Activated CD8-positive, alpha-beta T cell treated with anti-CD3 and anti-CD28 coated beads, Interleukin-2, amount 10 ng/mL, durations not matched to agents 7 days and 5 days (primary cell): ENCODE data around the gene ETV7. TPM values are rescaled to one million over a fixed set of nuclear protein-coding genes. Genes with fewer than 3 reads are reported as not detected.
"Not testable (repeated sequence)": the region's sequence is repeated elsewhere in the genome, so short reads cannot be mapped to it uniquely, and the experiment has no call there.

Experiments
- ATAC-seq: fragments of 150-1000 bp; cut with Tn5 transposase; one replicate; pipeline ENCODE4 v1.10.0; 2021; ENCODE audit warnings: moderate library complexity
- CTCF ChIA-PET: fragments of 350-600 bp; sonication (Branson Sonifier 250); formaldehyde crosslinking; loops from one replicate; lab custom pipeline; 2021; ENCODE audit warnings: antibody characterized with exemption; lab: Charles Lee
- POLR2A ChIA-PET: fragments of 350-600 bp; sonication (Branson Sonifier 250); formaldehyde crosslinking; loops from one replicate; lab custom pipeline; 2021; ENCODE audit warnings: antibody characterized with exemption; lab: Charles Lee
- DNase-seq: peaks from one replicate; pipeline ENCODE4 v3.0.0-alpha.2; 2020
- H3K27ac Mint-ChIP-seq: one replicate; pipeline ENCODE4 v1.8.0; 2021; ENCODE audit warnings: mild to moderate bottlenecking, mixed read lengths
- H3K27me3 Mint-ChIP-seq: one replicate; pipeline ENCODE4 v1.8.0; 2021; ENCODE audit warnings: low read depth, mixed read lengths
- H3K36me3 Mint-ChIP-seq: one replicate; pipeline ENCODE4 v1.8.0; 2021; ENCODE audit warnings: low read depth, mixed read lengths
- H3K4me1 Mint-ChIP-seq: one replicate; pipeline ENCODE4 v1.8.0; 2021; ENCODE audit warnings: low read depth, mixed read lengths
- H3K4me3 Mint-ChIP-seq: one replicate; pipeline ENCODE4 v1.8.0; 2021; ENCODE audit warnings: mild to moderate bottlenecking, mixed read lengths
- H3K9me3 Mint-ChIP-seq: one replicate; pipeline ENCODE4 v1.8.0; 2022; ENCODE audit warnings: mixed read lengths; ENCODE audit not compliant: insufficient read depth
- total RNA-seq, 2 experiments: library from RNA; stranded (reverse); gene quantifications; one replicate each; pipeline ENCODE4 v1.2.3, GENCODE V29; 2021

ETV7 gene
- total RNA-seq, 2 experiments from 2014 or later = 3.5 to 4.6 TPM

DNA sequence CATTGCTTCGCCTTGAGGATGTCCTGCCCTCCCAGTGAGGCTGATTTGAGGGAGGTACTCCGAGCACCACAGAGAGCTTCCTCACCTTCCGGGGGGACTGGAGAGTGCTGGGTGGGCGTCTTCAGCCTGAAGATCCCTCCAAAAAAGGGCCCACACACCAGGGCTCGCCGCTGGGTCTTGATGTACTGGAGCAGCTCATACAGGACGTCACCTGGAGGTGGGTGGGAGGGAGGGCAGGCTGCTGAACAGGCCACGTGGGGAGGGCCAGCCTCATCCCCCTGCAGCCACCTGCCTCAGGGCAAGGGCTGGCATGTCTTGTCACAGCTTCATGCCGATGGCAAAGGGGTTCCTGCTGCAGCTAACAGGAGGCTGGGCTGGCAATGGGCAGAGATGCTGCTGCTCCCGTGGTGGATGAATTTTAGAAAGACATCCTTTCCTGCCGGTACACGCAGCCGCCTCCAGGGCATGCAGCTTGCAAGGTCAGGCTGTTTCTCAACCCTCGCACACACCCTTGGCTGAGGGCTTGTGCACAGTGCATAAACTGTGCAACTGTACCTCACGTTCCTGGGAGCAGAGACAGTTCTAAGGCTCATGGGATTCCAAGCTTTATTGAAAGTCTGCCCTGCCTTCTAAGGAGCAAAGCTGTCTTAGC lies 14.0 kb downstream of the ETV7 start:
- Mint-ChIP-seq H3K27ac (no peak overlapping the region), H3K27me3 (no peaks in the 10 kb centered on the region), H3K36me3 (no peaks in the 10 kb centered on the region), H3K9me3 (no peaks in the 10 kb centered on the region), H3K4me3 (no peak overlapping the region), H3K4me1 (no peaks in the 10 kb centered on the region)
- CTCF ChIA-PET = interaction anchor here (1.2 kb wide), 1 partner anchor 15 kb away, joined by 3 read pairs; no protein-coding TSS in a partner anchor
- ATAC-seq (no peak), DNase-seq (no peak)
- POLR2A ChIA-PET = no interaction called here

DNA sequence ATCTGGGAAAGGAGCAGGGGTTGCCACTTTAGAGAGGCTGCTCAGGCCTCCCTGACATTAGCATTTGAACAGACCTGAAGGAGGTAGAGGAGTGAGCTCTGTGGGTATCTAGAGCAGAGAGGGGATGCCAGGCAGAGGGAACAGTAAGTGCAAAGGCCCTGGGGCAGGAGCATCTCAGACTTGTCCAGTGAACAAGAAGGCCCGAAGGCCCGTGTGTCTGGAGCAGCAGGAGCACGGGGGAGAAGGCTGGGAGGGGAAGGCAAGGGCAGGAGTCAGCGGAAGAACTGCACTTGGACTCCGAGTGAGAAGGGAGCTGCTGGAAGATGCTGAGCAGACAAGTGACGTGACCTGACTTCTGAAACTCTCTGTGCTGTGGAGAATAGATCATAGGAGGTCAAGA lies 15.4 kb downstream of the ETV7 start:
- Mint-ChIP-seq H3K4me1 (no peaks in the 10 kb centered on the region), H3K27ac (no peak overlapping the region)
- CTCF ChIA-PET = interaction anchor here (1.2 kb wide), 1 partner anchor 11 kb away, joined by 3 read pairs; no protein-coding TSS in a partner anchor

DNA sequence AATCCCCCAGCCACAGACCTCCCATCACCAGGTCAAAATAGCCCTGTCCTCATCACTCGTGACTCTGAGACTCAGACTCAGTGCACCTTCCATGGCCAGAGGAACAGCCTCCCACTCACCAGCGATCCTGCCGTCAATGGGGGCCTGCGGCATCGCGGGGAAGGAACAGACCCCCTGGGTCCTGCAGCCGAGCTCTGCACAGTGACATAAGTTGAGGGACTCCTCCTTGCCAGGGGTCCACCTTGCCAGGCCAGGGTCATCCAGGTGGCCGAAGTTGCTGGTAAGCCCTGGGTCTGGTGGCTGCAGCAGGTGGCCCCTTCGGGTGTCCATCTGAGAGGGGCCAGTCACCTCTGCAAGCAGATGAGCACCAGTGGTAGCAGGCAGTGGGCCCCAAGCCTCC lies 16.3 kb downstream of the ETV7 start:
- ChIA-PET CTCF (interaction anchor here (1.2 kb wide), 1 partner anchor 10 kb away, joined by 3 read pairs; no protein-coding TSS in a partner anchor), POLR2A (no interaction called here)
- Mint-ChIP-seq H3K36me3 (no peaks in the 10 kb centered on the region), H3K4me1 (no peaks in the 10 kb centered on the region), H3K9me3 (no peaks in the 10 kb centered on the region), H3K27ac (no peak overlapping the region), H3K4me3 (no peak overlapping the region), H3K27me3 (no peaks in the 10 kb centered on the region)
- ATAC-seq = no peak
- no peak for DNase-seq

More for the DNA sequence above, 15.4 kb downstream of the ETV7 start:
- no peak for DNase-seq
- Mint-ChIP-seq H3K9me3 (no peaks in the 10 kb centered on the region), H3K4me3 (no peak overlapping the region), H3K27me3 (no peaks in the 10 kb centered on the region), H3K36me3 (no peaks in the 10 kb centered on the region)
- POLR2A ChIA-PET = no interaction called here
- no peak for ATAC-seq

DNA sequence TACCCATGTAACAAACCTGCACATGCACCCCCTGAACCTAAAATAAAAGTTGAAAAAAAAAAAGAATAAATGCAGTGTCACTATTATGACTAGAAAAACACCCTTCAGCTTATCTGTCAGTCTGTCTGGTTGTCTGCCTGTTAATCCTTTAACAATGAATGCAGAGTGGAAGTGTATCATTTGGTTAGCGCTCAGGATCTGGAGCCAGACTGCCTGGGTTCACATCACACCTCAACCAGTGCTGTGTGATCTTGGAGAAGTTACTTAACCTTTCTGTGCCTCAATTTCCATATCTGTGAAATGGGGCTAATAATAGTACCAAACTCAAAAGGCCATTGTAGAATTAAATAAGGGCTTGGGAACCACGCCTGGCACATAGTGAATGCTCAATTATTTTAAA lies 16.8 kb downstream of the ETV7 start:
- ChIA-PET CTCF (no interaction called here), POLR2A (interaction anchor here (0.6 kb wide), 1 partner anchor 10 kb away, joined by 3 read pairs; no protein-coding TSS in a partner anchor)

DNA sequence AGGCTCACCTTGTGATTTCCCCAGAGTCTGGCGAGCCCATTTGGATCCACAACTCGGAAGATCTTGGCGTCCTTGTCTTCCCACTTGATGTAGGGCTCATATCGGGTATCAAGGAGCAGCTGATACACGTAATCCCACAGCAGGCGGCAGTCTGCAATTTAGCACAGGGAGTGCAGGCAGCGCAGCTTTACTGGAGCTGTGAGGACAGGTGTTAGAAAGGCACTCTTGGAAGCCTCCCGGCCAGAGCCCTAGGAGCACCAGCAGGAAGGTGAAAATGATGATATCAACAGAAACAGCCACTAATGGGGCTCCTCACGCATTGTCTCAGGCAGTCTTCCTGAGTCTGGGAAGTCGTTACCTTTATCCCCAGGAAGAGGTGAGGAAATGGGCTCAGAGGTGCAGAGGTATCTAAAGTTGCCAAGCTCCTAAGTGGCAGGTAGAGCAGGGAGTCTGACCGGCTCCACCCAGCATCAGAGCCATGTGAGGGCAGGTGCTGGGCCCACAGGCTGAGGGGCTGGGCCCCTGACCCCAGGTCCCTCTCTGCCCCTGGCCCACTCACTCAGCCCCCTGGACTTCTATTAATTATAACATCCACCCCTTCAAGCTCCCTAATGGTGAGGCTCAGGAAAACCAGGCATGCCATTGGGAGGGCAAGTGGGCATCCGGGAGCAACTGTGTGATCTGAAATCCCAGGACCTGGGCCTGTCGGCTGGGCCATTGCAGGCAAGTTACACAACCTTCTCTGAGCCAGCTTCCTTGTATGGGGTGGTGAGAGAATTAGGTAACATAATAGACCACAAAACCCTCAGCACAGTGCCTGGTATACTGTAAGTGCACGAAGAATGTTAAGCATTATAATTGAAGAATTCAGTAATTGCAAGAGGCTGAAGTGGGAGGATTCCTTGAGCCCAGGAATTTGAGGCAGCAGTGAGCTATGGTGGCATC lies 18.3 kb downstream of the ETV7 start:
- DNase-seq (no peak), ATAC-seq (no peak)
- ChIA-PET POLR2A (no interaction called here), CTCF (interaction anchor here (0.7 to 0.8 kb wide), 2 partner anchors 28 to 67 kb away, joined by 3 read pairs; no protein-coding TSS in a partner anchor)
- no peaks in the 10 kb centered on the region for H3K9me3 Mint-ChIP-seq
- H3K27ac Mint-ChIP-seq = no peak overlapping the region
- no peaks in the 10 kb centered on the region for H3K27me3 Mint-ChIP-seq
- no peak overlapping the region for H3K4me3 Mint-ChIP-seq
- no peaks in the 10 kb centered on the region for H3K4me1 Mint-ChIP-seq
- H3K36me3 Mint-ChIP-seq = no peaks in the 10 kb centered on the region

More for the DNA sequence above, 16.8 kb downstream of the ETV7 start:
- no peak for DNase-seq
- Mint-ChIP-seq H3K4me1 (no peaks in the 10 kb centered on the region), H3K36me3 (no peaks in the 10 kb centered on the region), H3K27ac (no peak overlapping the region), H3K9me3 (no peaks in the 10 kb centered on the region), H3K27me3 (no peaks in the 10 kb centered on the region), H3K4me3 (no peak overlapping the region)
- ATAC-seq = no peak

DNA sequence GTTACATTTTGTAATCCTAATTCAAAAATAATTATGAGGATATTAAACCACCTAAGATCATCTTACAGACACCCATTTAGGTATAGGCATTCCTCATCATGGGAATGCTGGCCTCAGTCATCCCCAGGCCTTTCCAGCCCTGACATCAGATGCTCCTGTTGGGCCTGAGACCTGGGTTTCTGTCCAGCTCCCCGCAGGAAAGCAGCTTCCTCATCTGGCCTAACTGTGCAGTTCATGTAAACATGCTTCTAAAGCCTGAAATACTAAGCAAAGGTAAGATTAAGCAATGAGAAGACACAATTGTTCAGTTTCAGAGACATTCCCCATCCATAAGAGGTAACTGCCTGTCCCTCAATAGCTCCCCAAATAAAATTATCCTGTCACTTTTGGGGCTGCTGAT lies 19.0 kb downstream of the ETV7 start:
- ATAC-seq = no peak
- Mint-ChIP-seq H3K27me3 (no peaks in the 10 kb centered on the region), H3K27ac (no peak overlapping the region), H3K36me3 (no peaks in the 10 kb centered on the region), H3K4me3 (no peak overlapping the region), H3K4me1 (no peaks in the 10 kb centered on the region), H3K9me3 (no peaks in the 10 kb centered on the region)
- ChIA-PET POLR2A (no interaction called here), CTCF (no interaction called here)
- DNase-seq = no peak

DNA sequence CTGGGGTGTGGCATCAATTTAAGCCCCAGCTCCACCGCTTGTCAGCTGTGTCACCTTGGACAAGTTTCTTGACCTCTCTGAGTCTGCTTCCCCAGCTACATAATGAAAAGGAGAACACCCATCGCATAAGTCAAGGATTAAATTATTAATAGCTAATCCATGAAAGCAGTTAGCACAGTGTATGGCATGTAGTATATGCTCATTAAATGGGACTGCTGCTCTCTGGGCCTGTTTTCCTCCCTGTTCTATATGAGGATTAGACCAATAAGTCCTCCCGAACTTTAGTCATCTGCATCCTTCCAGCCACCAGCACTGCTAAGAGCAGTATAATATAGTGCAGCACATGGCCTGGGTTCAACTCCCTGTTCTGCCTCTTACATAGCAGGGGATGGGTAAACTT lies 19.7 kb downstream of the ETV7 start:
- CTCF ChIA-PET = interaction anchor here (1.6 kb wide), 1 partner anchor 66 kb away, joined by 4 read pairs; no protein-coding TSS in a partner anchor
- H3K4me1 Mint-ChIP-seq = no peaks in the 10 kb centered on the region
- no peak overlapping the region for H3K27ac Mint-ChIP-seq
- ATAC-seq = no peak
- POLR2A ChIA-PET = no interaction called here
- H3K9me3 Mint-ChIP-seq = no peaks in the 10 kb centered on the region
- H3K36me3 Mint-ChIP-seq = no peaks in the 10 kb centered on the region
- H3K4me3 Mint-ChIP-seq = no peak overlapping the region
- no peak for DNase-seq
- H3K27me3 Mint-ChIP-seq = no peaks in the 10 kb centered on the region

DNA sequence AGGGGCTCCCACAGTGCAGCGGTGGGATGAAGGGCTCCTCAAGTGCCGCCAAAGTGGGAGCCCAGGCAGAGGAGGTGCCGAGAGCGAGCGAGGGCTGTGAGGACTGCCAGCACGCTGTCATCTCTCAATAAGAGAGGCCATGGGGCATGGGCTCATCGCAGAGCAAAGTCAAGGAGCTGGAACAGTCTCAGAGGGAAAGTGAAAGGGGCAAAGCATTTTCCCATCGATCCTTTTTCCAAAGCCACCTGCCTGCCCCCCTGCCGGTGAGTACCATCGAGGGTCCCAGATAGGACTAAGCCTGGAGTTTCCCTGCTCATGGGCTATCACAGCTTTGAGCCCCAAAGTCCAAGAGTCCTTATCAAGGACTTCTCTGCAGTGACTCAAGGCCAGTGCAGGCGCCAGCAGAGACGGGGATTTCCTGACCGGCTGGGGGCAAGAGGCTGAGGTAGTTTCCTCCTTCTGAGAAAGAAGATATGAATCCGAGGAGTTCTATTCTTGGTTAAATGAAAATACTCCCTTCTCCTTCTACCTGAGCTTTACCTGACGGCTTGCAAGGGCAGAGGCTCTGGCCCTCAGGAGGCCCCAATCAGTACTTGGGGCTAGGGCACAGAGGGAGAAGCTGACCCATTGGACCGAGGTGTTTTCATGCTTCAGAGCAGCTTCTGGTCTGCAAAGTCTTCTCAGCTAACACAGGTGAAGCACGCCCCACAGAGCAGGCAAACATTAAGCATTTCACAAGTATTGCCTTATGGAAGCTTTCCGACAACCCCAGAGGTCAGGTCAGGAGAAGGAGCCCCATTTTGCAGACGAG lies 22.6 kb downstream of the ETV7 start:
- H3K9me3 Mint-ChIP-seq = no peaks in the 10 kb centered on the region
- no peak overlapping the region for H3K27ac Mint-ChIP-seq
- ChIA-PET CTCF (interaction anchor here (1.5 to 8.0 kb wide), 2 partner anchors 22 to 62 kb away, joined by 6 to 75 read pairs; no protein-coding TSS in a partner anchor), POLR2A (no interaction called here)
- H3K36me3 Mint-ChIP-seq = no peaks in the 10 kb centered on the region
- no peaks in the 10 kb centered on the region for H3K27me3 Mint-ChIP-seq
- ATAC-seq (no peak), DNase-seq (no peak)
- peaks cover 3% of the 10 kb centered on the region for H3K4me1 Mint-ChIP-seq
- H3K4me3 Mint-ChIP-seq = no peak overlapping the region

DNA sequence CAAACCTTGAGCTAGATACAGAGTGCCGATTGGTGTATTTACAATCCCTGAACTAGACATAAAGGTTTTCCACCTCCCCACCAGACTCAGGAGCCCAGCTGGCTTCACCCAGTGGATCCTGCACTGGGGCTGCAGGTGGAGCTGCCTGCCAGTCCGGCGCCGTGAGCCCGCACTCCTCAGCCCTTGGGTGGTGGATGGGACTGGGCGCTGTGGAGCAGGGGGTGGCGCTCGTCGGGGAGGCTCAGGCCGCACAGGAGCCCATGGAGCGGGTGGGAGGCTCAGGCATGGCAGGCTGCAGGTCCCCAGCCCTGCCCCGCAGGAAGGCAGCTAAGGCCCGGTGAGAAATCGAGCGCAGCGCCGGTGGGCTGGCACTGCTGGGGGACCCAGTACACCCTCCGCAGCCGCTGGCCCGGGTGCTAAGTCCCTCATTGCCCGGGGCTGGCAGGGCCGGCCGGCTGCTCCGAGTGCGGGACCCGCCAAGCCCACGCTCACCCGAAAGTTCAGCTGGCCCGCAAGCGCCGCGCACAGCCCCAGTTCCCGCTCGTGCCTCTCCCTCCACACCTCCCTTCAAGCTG lies 23.3 kb downstream of the ETV7 start:
- H3K4me1 Mint-ChIP-seq, ATAC-seq, H3K4me3 Mint-ChIP-seq, H3K9me3 Mint-ChIP-seq, POLR2A ChIA-PET, H3K36me3 Mint-ChIP-seq, H3K27me3 Mint-ChIP-seq, H3K27ac Mint-ChIP-seq, DNase-seq: not testable (repeated sequence)
- CTCF ChIA-PET = interaction anchor here (1.5 to 8.0 kb wide), 3 partner anchors 21 to 62 kb away, joined by 6 to 75 read pairs (median 59); no protein-coding TSS in a partner anchor

DNA sequence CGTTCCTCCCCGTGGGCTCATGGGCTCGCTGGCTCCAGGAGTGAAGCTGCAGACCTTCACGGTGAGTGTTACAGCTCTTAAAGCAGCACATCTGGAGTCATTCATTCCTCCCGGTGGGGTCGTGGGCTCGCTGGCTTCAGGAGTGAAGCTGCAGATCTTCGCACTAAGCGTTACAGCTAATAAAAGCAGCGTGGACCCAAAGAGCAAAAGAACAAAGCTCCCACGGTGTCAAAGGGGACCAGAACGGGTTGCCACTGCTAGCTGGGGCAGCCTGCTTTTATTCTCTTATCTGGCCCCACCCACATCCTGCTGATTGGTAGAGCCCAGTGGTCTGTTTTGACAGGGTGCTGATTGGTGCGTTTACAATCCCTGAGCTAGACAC lies 24.1 kb downstream of the ETV7 start:
- POLR2A ChIA-PET, DNase-seq, H3K4me3 Mint-ChIP-seq, ATAC-seq, H3K27ac Mint-ChIP-seq, H3K27me3 Mint-ChIP-seq, H3K9me3 Mint-ChIP-seq, H3K36me3 Mint-ChIP-seq, H3K4me1 Mint-ChIP-seq: not testable (repeated sequence)
- CTCF ChIA-PET = interaction anchor here (1.0 to 8.0 kb wide), 4 partner anchors 12 to 335 kb away, joined by 3 to 75 read pairs (median 31); partner anchors contain the start of gene MAPK14
